GM19328 (cell line): ENCODE data around the gene HASPIN.

Experiments used
- ATAC-seq: cut with Tn5 transposase; IDR thresholded peaks from one replicate; pipeline ENCODE4 v1.9.1; 2021; ENCODE audit warnings: mild to moderate bottlenecking, moderate library complexity; ENCODE audit not compliant: unreplicated experiment

Gene HASPIN

DNA sequence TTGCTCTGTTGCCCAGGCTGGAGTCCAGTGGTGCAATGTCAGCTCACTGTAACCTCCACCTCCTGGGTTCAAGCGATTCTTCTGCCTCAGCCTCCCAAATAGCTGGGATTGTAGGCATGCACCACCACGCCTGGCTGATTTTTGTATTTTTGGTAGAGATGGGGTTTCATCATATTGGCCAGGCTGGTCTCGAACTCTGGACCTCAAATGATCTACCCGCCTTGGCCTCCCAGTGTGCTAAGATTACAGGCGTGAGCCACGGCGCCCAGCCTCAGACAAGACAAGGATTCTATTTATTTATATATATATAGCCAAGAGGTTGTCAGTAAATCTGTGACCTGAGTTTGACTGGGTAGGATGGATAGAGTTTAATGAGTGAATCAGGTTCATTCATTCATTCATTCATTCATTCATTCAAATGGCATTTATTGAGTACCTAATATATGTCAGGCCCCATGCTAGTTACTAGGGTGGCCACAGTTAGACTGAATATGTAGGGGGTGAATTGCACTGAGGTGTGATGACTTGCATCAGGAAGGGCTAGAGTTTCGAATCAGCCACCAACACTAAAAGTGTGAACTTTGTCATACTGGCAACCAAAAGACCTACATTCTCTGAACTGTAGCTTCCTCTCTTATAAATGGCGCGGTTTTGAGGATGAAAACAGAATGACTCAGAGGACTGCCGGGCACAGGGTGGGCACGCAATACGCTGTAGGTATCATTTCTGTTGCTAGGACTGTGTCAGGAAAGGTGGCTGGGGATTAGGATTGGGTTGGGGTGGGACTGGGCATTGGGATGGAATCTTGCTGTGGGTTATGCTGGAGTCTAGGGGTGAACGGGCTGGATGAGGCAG, 39.4 kb downstream of the HASPIN start:
- no peak for ATAC-seq

DNA sequence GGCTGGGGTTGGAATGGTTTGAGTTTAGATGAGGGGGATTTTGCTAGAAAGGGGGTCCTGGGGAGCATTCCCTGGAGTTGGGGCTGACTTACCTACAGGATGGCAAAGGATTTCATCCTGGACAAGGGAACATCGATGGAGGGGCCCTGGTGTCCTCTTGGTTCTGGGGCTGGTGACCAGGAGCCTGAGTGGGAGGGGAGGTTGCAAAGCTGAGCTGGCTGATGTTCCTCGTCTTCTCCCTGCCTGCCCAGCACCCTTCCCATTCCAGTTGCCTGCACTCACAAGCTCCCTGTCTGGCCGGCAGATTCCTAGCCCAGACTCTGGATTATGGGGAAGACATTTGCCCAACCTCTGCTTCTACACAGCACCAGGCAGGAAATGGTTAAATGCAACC, 40.1 kb downstream of the HASPIN start:
- ATAC-seq: no peak

DNA sequence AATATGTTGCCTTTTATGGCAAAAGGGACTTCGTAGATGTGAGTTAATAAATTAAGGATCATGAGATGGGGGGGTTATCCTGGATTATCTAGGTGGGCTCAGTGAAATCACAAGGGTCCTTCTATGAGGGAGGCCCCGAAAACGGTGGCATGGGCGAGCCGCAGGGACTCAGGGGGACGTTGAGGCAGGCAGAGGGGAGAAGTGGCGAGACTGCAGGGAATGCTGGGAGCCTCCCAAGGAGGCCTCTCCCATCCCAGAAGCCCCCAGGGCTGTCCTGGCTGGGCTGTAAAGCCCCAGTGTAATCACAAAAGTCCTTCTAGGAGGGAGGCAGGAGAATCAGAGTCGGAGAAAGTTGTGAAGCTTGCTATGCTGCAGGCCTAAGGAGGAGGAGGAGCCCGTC, 42.3 kb downstream of the HASPIN start:
- ATAC-seq: no peak

DNA sequence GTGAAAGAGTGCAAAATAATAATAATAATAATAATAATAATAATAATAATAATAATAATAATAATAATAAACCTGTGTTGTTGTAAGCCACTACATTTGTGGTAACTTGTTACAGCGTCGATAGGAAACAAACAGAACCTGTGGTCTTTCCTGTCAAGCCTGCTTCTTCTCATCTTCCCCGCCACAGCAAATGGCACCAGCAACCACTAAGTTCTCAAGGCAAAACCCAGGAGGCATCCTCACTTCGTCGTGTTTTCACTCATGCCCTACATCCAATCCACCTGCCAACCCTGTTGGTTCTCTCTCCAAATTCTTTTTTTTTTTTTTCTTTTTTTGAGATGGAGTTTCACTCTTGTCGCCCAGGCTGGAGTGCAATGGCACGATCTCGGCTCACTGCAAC, 43.1 kb downstream of the HASPIN start:
- ATAC-seq: no peak

DNA sequence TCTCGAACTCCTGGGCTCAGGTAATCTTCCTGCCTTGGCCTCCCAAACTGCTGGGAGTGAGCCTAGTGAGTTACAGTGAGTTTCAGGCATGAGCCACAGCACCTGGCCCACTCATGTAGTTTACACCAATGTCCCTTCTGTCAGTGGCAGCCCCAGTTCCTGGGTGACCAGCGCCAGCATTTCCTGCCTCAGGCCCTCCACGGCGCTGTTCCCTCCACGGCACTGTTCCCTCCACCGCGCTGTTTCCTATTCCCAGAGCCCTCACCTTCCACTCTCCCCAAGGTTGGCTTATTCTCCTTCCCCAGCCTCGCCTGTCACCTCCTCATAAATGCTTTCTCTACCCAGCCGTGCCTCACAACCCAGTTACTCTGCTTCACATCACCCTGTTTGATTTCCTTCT, 44.6 kb downstream of the HASPIN start:
- ATAC-seq: no peak

DNA sequence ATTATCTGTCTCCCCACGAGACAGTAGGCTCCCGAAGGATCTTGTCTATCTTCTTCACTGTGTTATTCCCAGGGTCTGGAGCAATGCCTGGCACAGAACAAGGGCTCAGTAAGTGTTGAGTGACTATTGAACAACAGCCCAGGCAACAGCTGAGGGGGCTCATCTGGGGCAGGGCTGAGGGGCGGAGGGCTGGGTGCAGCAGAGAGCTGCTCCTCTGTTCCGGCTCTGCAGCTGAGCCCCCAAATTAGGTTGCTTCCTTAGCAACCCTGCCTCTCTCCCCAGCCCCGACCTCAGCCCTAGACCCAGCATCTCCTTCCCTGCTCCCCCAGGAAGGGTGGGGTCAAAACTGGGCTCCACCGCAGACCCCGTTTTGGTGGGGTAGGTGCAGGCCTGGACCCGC, 45.1 kb downstream of the HASPIN start:
- no peak for ATAC-seq

DNA sequence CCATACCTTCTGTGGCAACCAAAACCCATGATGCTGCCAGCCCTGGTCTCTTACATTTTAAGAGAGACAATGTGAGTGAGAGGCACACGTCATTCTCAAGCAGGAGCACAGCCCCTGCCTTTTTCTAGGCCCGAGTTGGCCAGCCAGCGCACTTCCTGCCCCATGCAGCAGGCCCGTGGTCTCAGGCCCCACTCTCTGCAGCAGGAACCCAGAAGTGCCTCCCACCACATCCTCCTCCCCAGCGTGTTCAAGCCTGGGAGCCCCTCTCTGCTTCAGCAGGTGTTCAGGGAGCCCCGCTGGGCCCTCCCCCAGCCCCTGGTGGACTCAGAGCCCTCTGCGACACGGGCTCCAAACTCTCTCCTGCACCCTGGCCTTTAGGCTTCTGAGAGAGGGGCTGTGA, 46.8 kb downstream of the HASPIN start:
- ATAC-seq: no peak

DNA sequence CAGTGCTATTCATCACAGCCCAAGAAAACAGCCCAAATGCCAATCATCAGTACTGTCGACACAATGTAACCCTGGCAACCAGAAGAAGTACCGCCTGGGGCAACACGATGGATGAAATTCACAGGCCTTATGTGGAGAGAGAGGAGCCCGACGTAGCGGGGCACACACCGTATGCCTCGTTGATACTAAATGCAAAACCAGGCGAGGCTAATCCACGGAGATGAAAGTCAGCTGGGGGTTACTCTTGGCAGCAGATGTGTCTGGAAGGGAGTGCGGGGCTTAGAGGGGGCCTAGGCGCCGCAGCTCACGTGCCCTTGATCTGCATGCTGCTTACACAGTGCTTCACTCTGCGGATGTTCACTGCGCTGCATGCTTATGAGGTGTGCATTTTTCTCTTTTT, 47.4 kb downstream of the HASPIN start:
- ATAC-seq: no peak

DNA sequence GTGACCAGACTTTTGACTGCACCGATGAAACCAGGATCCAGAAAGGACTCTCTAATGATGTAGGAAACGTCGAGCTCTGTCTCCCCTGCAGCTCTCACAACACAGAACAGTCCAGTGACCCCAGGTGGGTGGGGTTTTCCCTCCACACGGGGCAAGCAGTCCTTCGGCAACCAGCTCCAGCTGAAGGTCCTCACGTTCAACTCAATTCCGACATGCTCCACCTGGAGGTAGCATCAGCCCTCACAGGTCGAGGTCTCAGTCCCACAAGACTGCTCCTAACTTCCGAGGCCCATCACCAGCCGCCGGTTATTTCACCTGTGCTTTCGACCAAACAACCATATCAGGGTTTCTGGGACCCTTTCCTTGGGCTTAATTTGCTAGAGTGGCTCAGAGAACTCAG, 49.1 kb downstream of the HASPIN start:
- ATAC-seq: no peak

DNA sequence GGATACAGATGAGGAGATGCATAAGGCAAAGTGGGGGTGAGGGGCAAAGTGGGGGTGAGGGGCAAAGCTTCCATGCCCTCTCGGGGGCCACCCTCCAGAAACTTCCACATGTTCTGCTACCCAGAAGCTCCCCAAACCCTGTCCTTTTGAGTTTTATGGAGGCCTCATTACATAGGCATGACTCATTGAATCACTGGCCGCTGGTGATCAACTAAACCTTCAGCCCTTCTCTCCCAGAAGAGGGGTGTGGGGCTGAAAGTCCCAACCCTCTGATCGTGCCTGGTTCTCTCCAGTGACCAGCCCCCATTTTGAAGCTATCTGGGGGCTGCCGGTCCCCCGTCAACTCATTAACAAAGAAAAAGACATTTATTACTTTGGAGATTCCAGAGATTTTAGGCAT, 49.8 kb downstream of the HASPIN start:
- ATAC-seq: no peak

DNA sequence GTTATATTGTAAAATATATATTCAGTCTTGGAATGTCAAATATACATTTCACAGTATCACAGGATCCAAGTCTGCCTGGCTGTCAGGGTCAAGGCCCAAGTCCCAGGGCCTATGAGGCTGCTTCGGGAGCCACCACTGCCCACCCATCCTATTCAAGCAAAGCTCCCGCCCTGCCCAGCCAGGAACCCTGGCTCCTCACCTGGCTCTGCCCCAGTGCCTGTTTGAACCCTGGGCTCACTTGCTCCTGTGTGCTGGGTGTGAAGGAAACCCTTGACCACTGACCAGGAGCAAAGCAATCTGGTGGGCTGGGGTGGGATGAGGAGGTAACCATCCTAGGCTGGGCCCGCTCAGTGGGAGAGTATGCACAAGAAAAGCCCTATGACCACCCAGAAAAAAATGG, 50.3 kb downstream of the HASPIN start:
- ATAC-seq: no peak
